Measurements from ENCODE around the gene LARGE1. TPM values are rescaled to one million over a fixed set of nuclear protein-coding genes. Genes with fewer than 3 reads are reported as not detected.

LARGE1 gene
- total and polyA plus RNA-seq, 2 of the 4 experiments (the other 2 are of a cell fraction): 6.2 to 12.4 TPM

DNA sequence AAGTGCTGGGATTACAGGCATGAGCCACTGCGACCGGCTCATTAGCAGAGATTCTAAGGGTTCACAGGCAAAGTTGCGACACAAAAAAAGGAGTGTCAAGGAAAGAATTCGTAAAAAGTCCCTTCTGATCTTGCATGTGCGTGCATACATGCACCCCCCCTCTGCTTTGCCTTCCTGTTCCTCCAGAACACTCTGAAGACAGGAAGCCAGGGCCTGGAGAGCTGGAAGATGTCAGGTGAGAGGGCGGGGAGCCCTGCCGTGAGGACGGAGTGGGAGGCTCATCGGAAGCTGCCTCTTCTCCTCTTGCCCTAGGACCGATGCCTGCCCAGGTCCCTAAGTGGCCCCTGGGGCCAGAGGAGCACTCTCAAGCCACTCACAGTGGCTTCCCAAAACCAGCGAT lies 89.1 kb downstream of the LARGE1 start:
- 100% methylated on average over 2 of the region's 11 CpGs; no CpG with 5 or more reads in 1 of the 2 experiments for WGBS, 2 experiments (ENCODE audit: extremely low coverage in 2 of 2, insufficient read length in 1 of 2)
- Histone ChIP-seq H2AK9ac (replicated peaks; ENCODE audit: low read depth, low read length, poor library complexity) (no peak overlapping the region), H3K9me1 (ENCODE audit: insufficient read depth, low read length) (peaks cover 2% of the 10 kb centered on the region; the same call in 1 of the 2 replicates), H4K91ac (ENCODE audit: insufficient read depth, low read depth, low read length) (no peak overlapping the region), H3K14ac (replicated peaks; ENCODE audit: low read depth, low read length) (no peak overlapping the region), H4K20me1 (ENCODE audit: insufficient read depth, low read length) (peaks cover 7% of the 10 kb centered on the region; the same call in 1 of the 2 replicates), H2BK5ac (ENCODE audit: low read depth, low read length, poor library complexity, severe bottlenecking) (no peak overlapping the region), H3K4me3 (ENCODE audit: insufficient read depth, low read depth, low read length) (no peak overlapping the region), H3K56ac (ENCODE audit: extremely low read depth, insufficient read depth, low read length) (no peak overlapping the region), H3K4me2 (ENCODE audit: low read depth, low read length) (no peak overlapping the region), H2AK5ac (ENCODE audit: low read depth, low read length) (no peak overlapping the region), H3K27ac (ENCODE audit: insufficient read depth, low read length) (no peak overlapping the region), H4K8ac (ENCODE audit: low read depth in 2 of 2, low read length in 2 of 2) (no peak overlapping the region), H2BK15ac (ENCODE audit: low read depth, low read length) (no peak overlapping the region), H3K9ac (ENCODE audit: low read depth, low read length) (no peak overlapping the region), H2BK120ac (ENCODE audit: low read depth, low read length) (no peak overlapping the region), H3K27me3 (ENCODE audit: control insufficient read depth, insufficient read depth, low read length) (no peaks in the 10 kb centered on the region), H2BK20ac (ENCODE audit: low read depth, low read length) (no peak overlapping the region), H3K4me1 (ENCODE audit: control insufficient read depth, insufficient read depth, low read length) (peaks cover 2% of the 10 kb centered on the region; the same call in 1 of the 2 replicates), H3K4ac (ENCODE audit: low read depth, low read length) (no peak overlapping the region), H3K23ac (ENCODE audit: low read depth, low read length) (no peak overlapping the region), H2AFZ (replicated peaks; ENCODE audit: low read length, poor library complexity) (no peak overlapping the region), H3K36me3 (ENCODE audit: control insufficient read depth, insufficient read depth, low read length) (no peaks in the 10 kb centered on the region), H3K9me3 (ENCODE audit: control insufficient read depth, insufficient read depth, low read length) (no peaks in the 10 kb centered on the region), H3K18ac (ENCODE audit: low read depth, low read length) (no peak overlapping the region), H4K5ac (ENCODE audit: low read depth, low read length) (no peak overlapping the region), H3K79me1 (ENCODE audit: low read depth in 1 of 2, low read length in 2 of 2) (peaks cover 12 to 23% of the 10 kb centered on the region in 2 experiments)
- POLR2A ChIA-PET (ENCODE audit: unreplicated experiment): no interaction called here
- intact Hi-C loops (cut with micrococcal nuclease): no loop called here
- in situ Hi-C loops (cut with MboI; ENCODE audit: low sequenced_read_pairs): no loop called here
- dilution Hi-C loops (cut with HindIII; ENCODE audit: low sequenced_read_pairs, unreplicated experiment): no loop called here
- ATAC-seq (ENCODE audit: low read depth) (no peak), DNase-seq (no peak)
- no TSS peak for BruUV-seq (replicated peaks)
- TF ChIP-seq CHD1 (IDR thresholded peaks at IDR 0.05; ENCODE audit: low read depth, low read length): no peak
- TF ChIP-seq, protein P1, sequence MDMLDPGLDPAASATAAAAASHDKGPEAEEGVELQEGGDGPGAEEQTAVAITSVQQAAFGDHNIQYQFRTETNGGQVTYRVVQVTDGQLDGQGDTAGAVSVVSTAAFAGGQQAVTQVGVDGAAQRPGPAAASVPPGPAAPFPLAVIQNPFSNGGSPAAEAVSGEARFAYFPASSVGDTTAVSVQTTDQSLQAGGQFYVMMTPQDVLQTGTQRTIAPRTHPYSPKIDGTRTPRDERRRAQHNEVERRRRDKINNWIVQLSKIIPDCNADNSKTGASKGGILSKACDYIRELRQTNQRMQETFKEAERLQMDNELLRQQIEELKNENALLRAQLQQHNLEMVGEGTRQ (IDR thresholded peaks at IDR 0.05; ENCODE audit: low read depth, low read length): no peak
- TF ChIP-seq, protein P2, sequence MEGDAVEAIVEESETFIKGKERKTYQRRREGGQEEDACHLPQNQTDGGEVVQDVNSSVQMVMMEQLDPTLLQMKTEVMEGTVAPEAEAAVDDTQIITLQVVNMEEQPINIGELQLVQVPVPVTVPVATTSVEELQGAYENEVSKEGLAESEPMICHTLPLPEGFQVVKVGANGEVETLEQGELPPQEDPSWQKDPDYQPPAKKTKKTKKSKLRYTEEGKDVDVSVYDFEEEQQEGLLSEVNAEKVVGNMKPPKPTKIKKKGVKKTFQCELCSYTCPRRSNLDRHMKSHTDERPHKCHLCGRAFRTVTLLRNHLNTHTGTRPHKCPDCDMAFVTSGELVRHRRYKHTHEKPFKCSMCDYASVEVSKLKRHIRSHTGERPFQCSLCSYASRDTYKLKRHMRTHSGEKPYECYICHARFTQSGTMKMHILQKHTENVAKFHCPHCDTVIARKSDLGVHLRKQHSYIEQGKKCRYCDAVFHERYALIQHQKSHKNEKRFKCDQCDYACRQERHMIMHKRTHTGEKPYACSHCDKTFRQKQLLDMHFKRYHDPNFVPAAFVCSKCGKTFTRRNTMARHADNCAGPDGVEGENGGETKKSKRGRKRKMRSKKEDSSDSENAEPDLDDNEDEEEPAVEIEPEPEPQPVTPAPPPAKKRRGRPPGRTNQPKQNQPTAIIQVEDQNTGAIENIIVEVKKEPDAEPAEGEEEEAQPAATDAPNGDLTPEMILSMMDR (conservative IDR thresholded peaks at IDR 0.05; ENCODE audit: low read depth, low read length): no peak
- TF ChIP-seq RCOR1 (IDR thresholded peaks at IDR 0.05; ENCODE audit: insufficient replicate concordance, low read length): no peak
- TF ChIP-seq FOS (IDR thresholded peaks at IDR 0.05; ENCODE audit: low read depth, low read length): no peak
- no peak for TF ChIP-seq MAFK (IDR thresholded peaks at IDR 0.05; ENCODE audit: low read depth, low read length)
- TF ChIP-seq MAZ (IDR thresholded peaks at IDR 0.05; ENCODE audit: borderline replicate concordance, low read depth, low read length): no peak
- TF ChIP-seq RAD21 (IDR thresholded peaks at IDR 0.05; ENCODE audit: low read length): no peak
- CTCF ChIA-PET: no interaction called here

Measured in IMR-90 (cell line).